Spleen (tissue), 11 donors: ENCODE data around the gene POLR3E. TPM values are rescaled to one million over a fixed set of nuclear protein-coding genes. Genes with fewer than 3 reads are reported as not detected.
A peak's percentile ranks its signal among the peaks of the same experiment; 100 is the strongest.

Source experiments
- DNase-seq: peaks from one replicate; pipeline ENCODE4 v3.0.0-alpha.2; 2020
- H3K27ac ChIP-seq, 8 donors: fragments of 200-600 bp; sonication (generic) in 7 of 8; 1 replicate in 4 of 8; 2 replicates in 4 of 8; pipeline versions ENCODE4 v1.5.0 to v1.8.0; 2016 to 2021; ENCODE audit warnings: inconsistent platforms in 4 of 8, mild to moderate bottlenecking in 4 of 8, moderate library complexity in 1 of 8
- H3K27me3 ChIP-seq, 7 donors: fragments of 200-600 bp; sonication (generic) in 6 of 7; replicated peaks in 1 of 7; 1 replicate in 4 of 7; 2 replicates in 3 of 7; pipeline versions ENCODE4 v1.5.0 to v1.8.0; 2016 to 2021; ENCODE audit warnings: inconsistent platforms in 3 of 7, mild to moderate bottlenecking in 1 of 7
- H3K36me3 ChIP-seq, 6 donors: fragments of 200-600 bp; sonication (generic) in 5 of 6; 1 replicate in 4 of 6; 2 replicates in 2 of 6; pipeline versions ENCODE4 v1.5.0 to v1.8.0; 2016 to 2021; ENCODE audit warnings: inconsistent platforms in 2 of 6
- H3K4me1 ChIP-seq, 6 donors: fragments of 200-600 bp; sonication (generic) in 5 of 6; 1 replicate in 3 of 6; 2 replicates in 3 of 6; pipeline versions ENCODE4 v1.5.0 to v1.8.0; 2016 to 2021; ENCODE audit warnings: inconsistent platforms in 3 of 6
- H3K4me3 ChIP-seq, 8 donors: fragments of 200-600 bp; sonication (generic) in 7 of 8; 1 replicate in 4 of 8; 2 replicates in 4 of 8; pipeline versions ENCODE4 v1.5.0 to v1.8.0; 2016 to 2021; ENCODE audit warnings: inconsistent platforms in 4 of 8, mild to moderate bottlenecking in 4 of 8, moderate library complexity in 2 of 8
- H3K9me3 ChIP-seq, 8 donors: fragments of 200-600 bp; sonication (generic) in 7 of 8; 1 replicate in 4 of 8; 2 replicates in 4 of 8; pipeline versions ENCODE4 v1.5.0 to v1.8.0; 2016 to 2021; ENCODE audit warnings: inconsistent platforms in 4 of 8
- CTCF ChIP-seq, 11 experiments: fragments of 200-600 bp in 7 of 11; fragments of 450-650 bp in 4 of 11; sonication (generic) in 4 of 11; IDR thresholded peaks in 8 of 11; conservative IDR thresholded peaks in 3 of 11; 1 replicate in 7 of 11; 2 replicates in 4 of 11; pipeline versions ENCODE4 v1.4.0 to v1.8.0; 2016 to 2021; ENCODE audit warnings: antibody characterized with exemption in 11 of 11, inconsistent platforms in 4 of 11, mild to moderate bottlenecking in 1 of 11
- POLR2A ChIP-seq, 3 donors: fragments of 450-650 bp; IDR thresholded peaks; one replicate each; pipeline ENCODE4 v1.5.1; 2017; ENCODE audit warnings: antibody characterized with exemption in 3 of 3, mild to moderate bottlenecking in 1 of 3
- POLR2AphosphoS5 ChIP-seq, 3 donors: sonication (generic); formaldehyde crosslinking; IDR thresholded peaks; one replicate each; pipeline ENCODE4 v1.5.1; 2017; ENCODE audit warnings: antibody characterized with exemption in 3 of 3
- WGBS, 5 donors: extraction: QIAGEN DNeasy Blood & Tissue Kit in 3 of 5; methylation state at CpG; one replicate each; pipeline versions ENCODE4 v1.1.5 to v1.1.7; 2013 to 2018; 5-methylcytosine and 5-hydroxymethylcytosine counted together
- intact Hi-C: fragments of 100-400 bp; cut with DNase I; formaldehyde crosslinking; loops from one replicate; pipeline ENCODE4 v1.15.0; 2023; ENCODE audit warnings: low total_unique reads
- polyA plus RNA-seq, 3 donors: library from polyadenylated mRNA; stranded (reverse); fragments of 200-250 nt; gene quantifications; one replicate each; pipeline ENCODE4 v1.2.1, GENCODE V29; 2013
- total RNA-seq, 7 donors: library from RNA; depleted of rRNA in 3 of 7; stranded (reverse); fragments of >200 nt in 3 of 7; fragmentation: NEBNext Ultra II Directional in 4 of 7; extraction: Animal tissue kit (Norgen Biotek cat#: 25700) in 4 of 7; gene quantifications; one replicate each; pipeline versions ENCODE4 v1.1.0 to v1.2.1, GENCODE V29; 2016 to 2021
- donor health status: healthy with polysubstance abuse.
- donor health status: DM: no; HTN: no; CAD: no; lungs with moderate emphysema.
- donor health status: DM: no; HTN: no; CAD: no.
- donor health status: Bipolar disorder and iron deficiency.
- donor health status: healthy.
- donor health status: DM: no; HTN: no; CAD: no.
- donor health status: DM: yes; HTN: yes; CAD: no.

The POLR3E gene
- total and polyA plus RNA-seq, 10 donors = 17.3 to 58.0 (median 44.7) TPM

GRCh38 chr16:22282254-22282892 is 14.8 kb upstream of the POLR3E start:
- WGBS, 5 donors = 87 to 94% (median 89%) methylated on average over 5 of the region's 5 CpGs
- Histone ChIP-seq H3K27ac (no peak overlapping the region), H3K4me3 (no peak overlapping the region), H3K4me1 (no peaks in the 10 kb centered on the region), H3K36me3 (peaks cover 9 to 100% (median 53%) of the 10 kb centered on the region in 6 donors), H3K9me3 (no peaks in the 10 kb centered on the region), H3K27me3 (no peaks in the 10 kb centered on the region)
- peak; percentile 10 for DNase-seq
- TF ChIP-seq CTCF (IDR thresholded peaks at IDR 0.05 in 8 of 11, conservative IDR thresholded peaks at IDR 0.05 in 3 of 11) = no peak
- no peak for TF ChIP-seq POLR2AphosphoS5 (IDR thresholded peaks at IDR 0.05)
- no peak for TF ChIP-seq POLR2A (IDR thresholded peaks at IDR 0.05)
- intact Hi-C loops = no loop called here

- DNase-seq = peak; percentile 0
- Histone ChIP-seq H3K36me3 (peaks cover 9 to 77% (median 44%) of the 10 kb centered on the region in 6 donors), H3K9me3 (no peaks in the 10 kb centered on the region), H3K27me3 (no peaks in the 10 kb centered on the region), H3K4me3 (no peak overlapping the region), H3K4me1 (no peaks in the 10 kb centered on the region), H3K27ac (no peak overlapping the region)
- 79 to 94% (median 84%) methylated on average over 9 of the region's 9 CpGs for WGBS, 5 donors
- TF ChIP-seq CTCF (IDR thresholded peaks at IDR 0.05 in 8 of 11, conservative IDR thresholded peaks at IDR 0.05 in 3 of 11) (no peak), POLR2AphosphoS5 (IDR thresholded peaks at IDR 0.05) (no peak), POLR2A (IDR thresholded peaks at IDR 0.05) (no peak)
- intact Hi-C loops = no loop called here
Observed at GRCh38 chr16:22284637-22285036, 12.6 kb upstream of the POLR3E start.

- intact Hi-C loops = no loop called here
Observed at GRCh38 chr16:22285080-22285479, 12.1 kb upstream of the POLR3E start.

More at GRCh38 chr16:22285080-22285479, 12.1 kb upstream of the POLR3E start:
- Histone ChIP-seq H3K36me3 (peaks cover 9 to 73% (median 40%) of the 10 kb centered on the region in 6 donors), H3K4me1 (no peaks in the 10 kb centered on the region), H3K4me3 (no peak overlapping the region), H3K27me3 (no peaks in the 10 kb centered on the region), H3K9me3 (no peaks in the 10 kb centered on the region), H3K27ac (no peak overlapping the region)
- WGBS, 5 donors = 86 to 99% (median 92%) methylated on average over 6 of the region's 6 CpGs
- TF ChIP-seq CTCF (IDR thresholded peaks at IDR 0.05 in 8 of 11, conservative IDR thresholded peaks at IDR 0.05 in 3 of 11) (no peak), POLR2AphosphoS5 (IDR thresholded peaks at IDR 0.05) (no peak), POLR2A (IDR thresholded peaks at IDR 0.05) (no peak)
- DNase-seq = peak; percentile 1
